Measurements from ENCODE around the gene PLCB2. TPM values are rescaled to one million over a fixed set of nuclear protein-coding genes. Genes with fewer than 3 reads are reported as not detected.

PLCB2 gene
- total RNA-seq, 5 donors from 2014 or later (not counting 1 experiment from before 2014, with no cell fraction given) = 242 to 293 (median 245) TPM

DNA sequence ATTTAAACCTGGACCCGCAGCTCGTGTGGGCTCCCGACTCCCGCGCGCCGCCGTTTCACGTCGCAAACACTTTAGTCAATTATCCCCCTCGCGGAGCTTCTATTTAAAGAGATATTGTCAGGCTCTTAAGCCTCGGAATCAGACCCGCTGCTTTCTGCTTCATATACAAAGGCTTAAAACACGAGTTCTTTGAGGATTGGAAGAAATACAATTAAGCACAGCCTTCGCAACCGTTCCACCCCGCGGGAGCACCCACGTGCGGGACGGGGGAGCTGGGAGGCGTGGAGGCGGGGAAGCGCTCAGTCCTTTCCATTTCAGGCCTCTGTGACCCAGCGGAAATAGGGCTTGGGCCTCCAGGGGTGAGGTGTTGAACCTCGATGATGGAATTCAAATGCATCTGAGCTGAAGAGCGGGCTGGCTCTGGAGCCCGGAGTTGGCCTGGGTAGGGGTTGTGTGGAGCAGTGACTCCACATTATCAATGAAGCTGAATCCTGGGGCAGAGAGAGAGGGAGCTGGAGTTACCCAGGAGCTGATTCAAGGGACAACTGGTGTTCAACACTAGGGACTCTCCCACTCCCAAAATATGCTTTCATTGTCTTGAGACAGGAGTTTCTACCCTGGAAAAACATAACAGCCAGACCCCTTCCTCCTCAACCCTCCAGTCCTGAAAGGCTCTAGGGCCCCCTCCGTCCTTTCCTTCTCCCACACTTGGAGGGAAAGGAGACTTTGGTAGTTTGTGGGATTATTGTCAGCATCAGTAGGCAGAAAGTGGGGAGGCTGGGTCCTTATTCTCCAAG is 27.3 kb downstream of the PLCB2 start:
- H3K36me3 Mint-ChIP-seq = no peaks in the 10 kb centered on the region
- WGBS (ENCODE audit: insufficient coverage) = 95% methylated on average over 15 of the region's 30 CpGs
- Histone ChIP-seq H3K4me1 (ENCODE audit: control insufficient read depth in 1 of 2, extremely low read depth in 1 of 2, insufficient read depth in 2 of 2, low read length in 2 of 2) (peaks cover 0 to 34% of the 10 kb centered on the region in 2 experiments), H3K36me3 (ENCODE audit: control insufficient read depth in 2 of 2, extremely low read depth in 1 of 2, insufficient read depth in 1 of 2, low read length in 1 of 2) (peaks cover 0 to 3% of the 10 kb centered on the region in 2 donors), H3K4me3 (ENCODE audit: control insufficient read depth in 1 of 2, extremely low read depth in 1 of 2, low read length in 1 of 2) (no peak overlapping the region), H3K9me3 (no peaks in the 10 kb centered on the region), H3K27me3 (replicated peaks in 1 of 2; ENCODE audit: control insufficient read depth in 2 of 2, extremely low read depth in 1 of 2, insufficient read depth in 2 of 2, low read length in 1 of 2) (peaks cover 0 to 63% of the 10 kb centered on the region in 2 experiments), H3K27ac (ENCODE audit: low read length) (no peak overlapping the region)
- no peaks in the 10 kb centered on the region for H3K9me3 Mint-ChIP-seq
- H3K4me3 Mint-ChIP-seq = peak overlapping the region; percentile 34 to 74 (median 62)
- ChIA-PET CTCF (interaction anchor here (0.5 to 3.6 kb wide), 14 partner anchors 24 to 1132 kb away, joined by 3 to 37 read pairs (median 4); partner anchors contain the start of gene PLCB2 (in 2 of the 2)), POLR2A (no interaction called here)
- DNase-seq (no peak), ATAC-seq (replicated peaks in 1 of 4) (no peak)
- peaks cover 4 to 8% (median 5%) of the 10 kb centered on the region in 3 donors for H3K4me1 Mint-ChIP-seq
- peaks cover 7 to 38% of the 10 kb centered on the region in 2 donors for H3K27me3 Mint-ChIP-seq
- no peak overlapping the region for H3K27ac Mint-ChIP-seq

- no peaks in the 10 kb centered on the region for H3K36me3 Mint-ChIP-seq
- H3K36me3 ChIP-seq (ENCODE audit: control insufficient read depth in 2 of 2, extremely low read depth in 1 of 2, insufficient read depth in 1 of 2, low read length in 1 of 2) = no peaks in the 10 kb centered on the region
- ATAC-seq (replicated peaks in 1 of 4) (peak in 2 of 4 experiments; percentile 38 to 45), DNase-seq (peak in 33 of 35 experiments; percentile 15 to 81 (median 51))
- H3K27me3 Mint-ChIP-seq = peaks cover 7 to 40% of the 10 kb centered on the region in 2 donors
- H3K27ac Mint-ChIP-seq = no peak overlapping the region
- H3K9me3 Mint-ChIP-seq = no peaks in the 10 kb centered on the region
- peaks cover 0 to 63% of the 10 kb centered on the region in 2 experiments for H3K27me3 ChIP-seq (replicated peaks in 1 of 2; ENCODE audit: control insufficient read depth in 2 of 2, extremely low read depth in 1 of 2, insufficient read depth in 2 of 2, low read length in 1 of 2)
- peaks cover 0 to 38% of the 10 kb centered on the region in 2 experiments for H3K4me1 ChIP-seq (ENCODE audit: control insufficient read depth in 1 of 2, extremely low read depth in 1 of 2, insufficient read depth in 2 of 2, low read length in 2 of 2)
- WGBS (ENCODE audit: insufficient coverage) = 49% methylated on average over 34 of the region's 40 CpGs
- ChIA-PET POLR2A (interaction anchor here in 1 of 2 donors (0.6 kb wide), 1 partner anchor 70 kb away, joined by 3 read pairs; no protein-coding TSS in a partner anchor), CTCF (interaction anchor here (0.6 to 3.6 kb wide), 22 partner anchors 10 to 391 kb away, joined by 3 to 37 read pairs (median 4); partner anchors contain the start of genes PLCB2 (in 2 of the 2) and CCDC9B (in 1 of the 2))
- H3K4me1 Mint-ChIP-seq = peaks cover 4 to 8% (median 5%) of the 10 kb centered on the region in 3 donors
- H3K4me3 Mint-ChIP-seq = no peak overlapping the region
- no peak overlapping the region for H3K4me3 ChIP-seq (ENCODE audit: control insufficient read depth in 1 of 2, extremely low read depth in 1 of 2, low read length in 1 of 2)
- H3K9me3 ChIP-seq = no peaks in the 10 kb centered on the region
- H3K27ac ChIP-seq (ENCODE audit: low read length) = no peak overlapping the region
Measured at GRCh38 chr15:40279437-40280141, 28.1 kb downstream of the PLCB2 start.

DNA sequence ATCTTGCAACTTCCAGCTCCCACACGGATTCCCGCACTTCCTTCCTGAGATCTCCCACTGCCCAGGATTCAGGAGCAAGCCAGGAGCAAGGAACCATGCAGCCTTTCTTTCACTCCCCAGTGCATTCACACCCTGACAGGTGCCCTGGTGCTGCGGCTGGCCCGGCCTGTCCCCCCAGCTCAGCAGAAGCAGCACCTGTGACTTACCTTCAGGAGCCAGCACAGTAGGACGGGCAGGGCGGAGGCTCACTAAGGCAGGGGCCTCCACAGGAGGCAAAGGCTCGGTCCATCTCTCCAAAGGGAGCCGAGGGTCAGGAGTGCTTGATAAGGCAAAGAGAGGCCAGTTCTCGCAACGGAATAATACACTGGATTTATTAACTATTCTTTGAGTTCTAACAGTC is 29.7 kb downstream of the PLCB2 start:
- peaks cover 0 to 33% of the 10 kb centered on the region in 2 experiments for H3K4me1 ChIP-seq (ENCODE audit: control insufficient read depth in 1 of 2, extremely low read depth in 1 of 2, insufficient read depth in 2 of 2, low read length in 2 of 2)
- Mint-ChIP-seq H3K27me3 (peaks cover 7 to 40% of the 10 kb centered on the region in 2 donors), H3K27ac (no peak overlapping the region), H3K4me1 (peaks cover 4 to 6% (median 5%) of the 10 kb centered on the region in 3 donors), H3K9me3 (no peaks in the 10 kb centered on the region), H3K4me3 (no peak overlapping the region), H3K36me3 (no peaks in the 10 kb centered on the region)
- DNase-seq (no peak), ATAC-seq (replicated peaks in 1 of 4) (no peak)
- 95% methylated on average over 8 of the region's 10 CpGs for WGBS (ENCODE audit: insufficient coverage)
- H3K36me3 ChIP-seq (ENCODE audit: control insufficient read depth in 2 of 2, extremely low read depth in 1 of 2, insufficient read depth in 1 of 2, low read length in 1 of 2) = no peaks in the 10 kb centered on the region
- no peak overlapping the region for H3K4me3 ChIP-seq (ENCODE audit: control insufficient read depth in 1 of 2, extremely low read depth in 1 of 2, low read length in 1 of 2)
- POLR2A ChIA-PET = no interaction called here
- no peak overlapping the region for H3K27ac ChIP-seq (ENCODE audit: low read length)
- H3K9me3 ChIP-seq = no peaks in the 10 kb centered on the region
- CTCF ChIA-PET = interaction anchor here in 1 of 2 donors (1.6 to 3.6 kb wide), 2 partner anchors 60 kb away, joined by 5 to 18 read pairs; no protein-coding TSS in a partner anchor
- peaks cover 0 to 59% of the 10 kb centered on the region in 2 experiments for H3K27me3 ChIP-seq (replicated peaks in 1 of 2; ENCODE audit: control insufficient read depth in 2 of 2, extremely low read depth in 1 of 2, insufficient read depth in 2 of 2, low read length in 1 of 2)

DNA sequence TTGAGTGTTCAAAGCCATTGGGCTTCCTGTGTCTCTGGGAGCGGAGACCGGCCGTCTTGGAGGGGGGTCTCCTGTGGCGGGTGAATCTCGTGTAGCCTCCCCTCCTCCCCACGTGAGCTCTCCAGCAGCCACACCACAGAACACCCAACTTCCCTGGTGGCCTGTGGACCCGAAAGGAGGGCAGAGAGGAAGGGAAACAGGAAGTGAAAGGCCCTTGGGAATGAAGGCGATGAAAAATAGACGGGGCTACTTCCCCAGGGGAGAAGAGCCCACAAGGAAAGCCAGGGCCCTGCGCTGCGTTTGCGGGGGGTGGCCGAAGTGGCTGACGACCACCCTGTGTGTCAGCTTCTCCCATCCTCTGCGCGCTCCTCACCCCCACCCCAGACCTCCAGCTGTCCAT is 30.3 kb downstream of the PLCB2 start:
- Histone ChIP-seq H3K4me3 (ENCODE audit: control insufficient read depth in 1 of 2, extremely low read depth in 1 of 2, low read length in 1 of 2) (no peak overlapping the region), H3K9me3 (no peaks in the 10 kb centered on the region), H3K36me3 (ENCODE audit: control insufficient read depth in 2 of 2, extremely low read depth in 1 of 2, insufficient read depth in 1 of 2, low read length in 1 of 2) (no peaks in the 10 kb centered on the region), H3K4me1 (ENCODE audit: control insufficient read depth in 1 of 2, extremely low read depth in 1 of 2, insufficient read depth in 2 of 2, low read length in 2 of 2) (peaks cover 0 to 27% of the 10 kb centered on the region in 2 experiments), H3K27ac (ENCODE audit: low read length) (no peak overlapping the region), H3K27me3 (replicated peaks in 1 of 2; ENCODE audit: control insufficient read depth in 2 of 2, extremely low read depth in 1 of 2, insufficient read depth in 2 of 2, low read length in 1 of 2) (peaks cover 0 to 56% of the 10 kb centered on the region in 2 experiments)
- H3K4me3 Mint-ChIP-seq = no peak overlapping the region
- H3K9me3 Mint-ChIP-seq = no peaks in the 10 kb centered on the region
- H3K27ac Mint-ChIP-seq = no peak overlapping the region
- WGBS (ENCODE audit: insufficient coverage) = 35% methylated on average over 6 of the region's 16 CpGs
- peaks cover 7 to 40% of the 10 kb centered on the region in 2 donors for H3K27me3 Mint-ChIP-seq
- peaks cover 4 to 6% (median 5%) of the 10 kb centered on the region in 3 donors for H3K4me1 Mint-ChIP-seq
- no peak for ATAC-seq (replicated peaks in 1 of 4)
- no peaks in the 10 kb centered on the region for H3K36me3 Mint-ChIP-seq
- ChIA-PET POLR2A (no interaction called here), CTCF (interaction anchor here (1.0 to 3.6 kb wide), 3 partner anchors 60 to 116 kb away, joined by 4 to 18 read pairs (median 5); partner anchors contain the start of gene BUB1B (in 1 of the 2))
- DNase-seq = no peak

- Mint-ChIP-seq H3K4me1 (peaks cover 4 to 6% (median 5%) of the 10 kb centered on the region in 3 donors), H3K36me3 (no peaks in the 10 kb centered on the region), H3K27ac (no peak overlapping the region), H3K4me3 (no peak overlapping the region), H3K9me3 (no peaks in the 10 kb centered on the region), H3K27me3 (peaks cover 7 to 40% of the 10 kb centered on the region in 2 donors)
- ChIA-PET POLR2A (no interaction called here), CTCF (interaction anchor here (1.0 to 1.6 kb wide), 2 partner anchors 61 to 116 kb away, joined by 4 to 5 read pairs; partner anchors contain the start of gene BUB1B (in 1 of the 2))
- ATAC-seq (replicated peaks in 1 of 4) = no peak
- H3K4me1 ChIP-seq (ENCODE audit: control insufficient read depth in 1 of 2, extremely low read depth in 1 of 2, insufficient read depth in 2 of 2, low read length in 2 of 2) = peaks cover 0 to 27% of the 10 kb centered on the region in 2 experiments
- no peaks in the 10 kb centered on the region for H3K36me3 ChIP-seq (ENCODE audit: control insufficient read depth in 2 of 2, extremely low read depth in 1 of 2, insufficient read depth in 1 of 2, low read length in 1 of 2)
- H3K9me3 ChIP-seq = no peaks in the 10 kb centered on the region
- peaks cover 0 to 56% of the 10 kb centered on the region in 2 experiments for H3K27me3 ChIP-seq (replicated peaks in 1 of 2; ENCODE audit: control insufficient read depth in 2 of 2, extremely low read depth in 1 of 2, insufficient read depth in 2 of 2, low read length in 1 of 2)
- no peak overlapping the region for H3K4me3 ChIP-seq (ENCODE audit: control insufficient read depth in 1 of 2, extremely low read depth in 1 of 2, low read length in 1 of 2)
- H3K27ac ChIP-seq (ENCODE audit: low read length) = no peak overlapping the region
- no peak for DNase-seq
- 69% methylated on average over 3 of the region's 4 CpGs for WGBS (ENCODE audit: insufficient coverage)
Measured at GRCh38 chr15:40276927-40277326, 30.8 kb downstream of the PLCB2 start.

DNA sequence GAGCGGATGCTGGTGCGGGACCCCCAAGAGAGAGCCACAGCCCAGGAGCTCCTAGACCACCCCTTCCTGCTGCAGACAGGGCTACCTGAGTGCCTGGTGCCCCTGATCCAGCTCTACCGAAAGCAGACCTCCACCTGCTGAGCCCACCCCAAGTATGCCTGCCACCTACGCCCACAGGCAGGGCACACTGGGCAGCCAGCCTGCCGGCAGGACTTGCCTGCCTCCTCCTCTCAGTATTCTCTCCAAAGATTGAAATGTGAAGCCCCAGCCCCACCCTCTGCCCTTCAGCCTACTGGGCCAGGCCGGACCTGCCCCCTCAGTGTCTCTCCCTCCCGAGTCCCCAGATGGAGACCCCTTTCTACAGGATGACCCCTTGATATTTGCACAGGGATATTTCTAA is 31.8 kb downstream of the PLCB2 start:
- H3K36me3 Mint-ChIP-seq = no peaks in the 10 kb centered on the region
- CTCF ChIA-PET = interaction anchor here (0.5 to 3.8 kb wide), 4 partner anchors 58 to 590 kb away, joined by 4 to 39 read pairs (median 4); no protein-coding TSS in a partner anchor

More for the DNA sequence above, 31.8 kb downstream of the PLCB2 start:
- H3K9me3 ChIP-seq = no peaks in the 10 kb centered on the region
- ATAC-seq (replicated peaks in 1 of 4) (no peak), DNase-seq (no peak)
- H3K4me3 ChIP-seq (ENCODE audit: control insufficient read depth in 1 of 2, extremely low read depth in 1 of 2, low read length in 1 of 2) = no peak overlapping the region
- no peaks in the 10 kb centered on the region for H3K36me3 ChIP-seq (ENCODE audit: control insufficient read depth in 2 of 2, extremely low read depth in 1 of 2, insufficient read depth in 1 of 2, low read length in 1 of 2)
- peaks cover 4 to 37% of the 10 kb centered on the region in 2 donors for H3K27me3 Mint-ChIP-seq
- peaks cover 0 to 48% of the 10 kb centered on the region in 2 experiments for H3K27me3 ChIP-seq (replicated peaks in 1 of 2; ENCODE audit: control insufficient read depth in 2 of 2, extremely low read depth in 1 of 2, insufficient read depth in 2 of 2, low read length in 1 of 2)
- WGBS (ENCODE audit: insufficient coverage) = 95% methylated on average over 7 of the region's 7 CpGs
- H3K27ac ChIP-seq (ENCODE audit: low read length) = no peak overlapping the region
- POLR2A ChIA-PET = interaction anchor here in 1 of 2 donors (0.6 kb wide), 1 partner anchor 695 kb away, joined by 10 read pairs; no protein-coding TSS in a partner anchor
- H3K4me1 ChIP-seq (ENCODE audit: control insufficient read depth in 1 of 2, extremely low read depth in 1 of 2, insufficient read depth in 2 of 2, low read length in 2 of 2) = peaks cover 0 to 21% of the 10 kb centered on the region in 2 experiments
- H3K4me1 Mint-ChIP-seq = peaks cover 4 to 5% (median 4%) of the 10 kb centered on the region in 3 donors
- no peak overlapping the region for H3K27ac Mint-ChIP-seq
- H3K4me3 Mint-ChIP-seq = no peak overlapping the region
- no peaks in the 10 kb centered on the region for H3K9me3 Mint-ChIP-seq

Data from T-cell (primary cell).